ENCODE data around the gene NR1I2. TPM values are rescaled to one million over a fixed set of nuclear protein-coding genes. Genes with fewer than 3 reads are reported as not detected.

Gene NR1I2
- total RNA-seq, 4 donors from 2014 or later, result not detected

GRCh38 chr3:119759962-119760361 is 21.9 kb upstream of the NR1I2 start:
- H3K9me3 ChIP-seq, result no peaks in the 10 kb centered on the region
- H3K4me1 ChIP-seq, result no peaks in the 10 kb centered on the region
- no peak overlapping the region for H3K27ac ChIP-seq
- H3K27me3 ChIP-seq, result no peaks in the 10 kb centered on the region
- TF ChIP-seq CTCF (IDR thresholded peaks at IDR 0.05) (no peak), POLR2A (IDR thresholded peaks at IDR 0.05) (no peak)
- WGBS, 2 donors, result 63 to 88% methylated on average over 1 of the region's 1 CpG
- DNase-seq, result no peak
- no peak overlapping the region for H3K4me3 ChIP-seq
- no peaks in the 10 kb centered on the region for H3K36me3 ChIP-seq
- intact Hi-C loops (cut with DNase I), result no loop called here

- DNase-seq, result no peak
- Histone ChIP-seq H3K9me3 (no peaks in the 10 kb centered on the region), H3K36me3 (no peaks in the 10 kb centered on the region), H3K27ac (no peak overlapping the region), H3K4me3 (no peak overlapping the region), H3K4me1 (no peaks in the 10 kb centered on the region), H3K27me3 (no peaks in the 10 kb centered on the region)
- 82 to 88% methylated on average over 2 of the region's 2 CpGs for WGBS, 2 donors
- no peak for TF ChIP-seq POLR2A (IDR thresholded peaks at IDR 0.05)
- no peak for TF ChIP-seq CTCF (IDR thresholded peaks at IDR 0.05)
- intact Hi-C loops (cut with DNase I), result no loop called here
Observed at GRCh38 chr3:119762876-119763275, 19.0 kb upstream of the NR1I2 start.

- TF ChIP-seq POLR2A (IDR thresholded peaks at IDR 0.05), result no peak
- H3K9me3 ChIP-seq, result no peaks in the 10 kb centered on the region
- no peaks in the 10 kb centered on the region for H3K36me3 ChIP-seq
- no peak for DNase-seq
- H3K27me3 ChIP-seq, result no peaks in the 10 kb centered on the region
- H3K27ac ChIP-seq, result no peak overlapping the region
- H3K4me3 ChIP-seq, result no peak overlapping the region
- intact Hi-C loops (cut with DNase I), result no loop called here
- no peaks in the 10 kb centered on the region for H3K4me1 ChIP-seq
Observed at GRCh38 chr3:119763466-119763865, 18.4 kb upstream of the NR1I2 start.

- Histone ChIP-seq H3K36me3 (no peaks in the 10 kb centered on the region), H3K27ac (no peak overlapping the region), H3K9me3 (no peaks in the 10 kb centered on the region), H3K4me3 (no peak overlapping the region), H3K27me3 (no peaks in the 10 kb centered on the region), H3K4me1 (no peaks in the 10 kb centered on the region)
- intact Hi-C loops (cut with DNase I), result no loop called here
- WGBS, 2 donors, result 92 to 100% methylated on average over 1 of the region's 1 CpG
- DNase-seq, result no peak
- TF ChIP-seq POLR2A (IDR thresholded peaks at IDR 0.05) (no peak), CTCF (IDR thresholded peaks at IDR 0.05) (no peak)
Observed at GRCh38 chr3:119765239-119765638, 16.7 kb upstream of the NR1I2 start.

- WGBS, 2 donors, result 100% methylated on average over 1 to 2 of the region's 6 CpGs
- intact Hi-C loops (cut with DNase I), result no loop called here
- no peaks in the 10 kb centered on the region for H3K36me3 ChIP-seq
- H3K27ac ChIP-seq, result no peak overlapping the region
- H3K4me3 ChIP-seq, result no peak overlapping the region
- H3K4me1 ChIP-seq, result no peaks in the 10 kb centered on the region
- H3K27me3 ChIP-seq, result no peaks in the 10 kb centered on the region
- no peak for TF ChIP-seq CTCF (IDR thresholded peaks at IDR 0.05)
- no peak for TF ChIP-seq POLR2A (IDR thresholded peaks at IDR 0.05)
- H3K9me3 ChIP-seq, result no peaks in the 10 kb centered on the region
- DNase-seq, result no peak
Observed at GRCh38 chr3:119767936-119768601, 13.8 kb upstream of the NR1I2 start.
